GM19351 (cell line): Measurements from ENCODE around the gene SYNGAP1.
"Not testable (repeated sequence)": the region's sequence is repeated elsewhere in the genome, so short reads cannot be mapped to it uniquely, and the experiment has no call there.

ENCODE experiments used
- ATAC-seq: cut with Tn5 transposase; IDR thresholded peaks from one replicate; pipeline ENCODE4 v1.9.1; 2021; ENCODE audit warnings: mild to moderate bottlenecking, moderate library complexity; ENCODE audit not compliant: unreplicated experiment

The SYNGAP1 gene

DNA sequence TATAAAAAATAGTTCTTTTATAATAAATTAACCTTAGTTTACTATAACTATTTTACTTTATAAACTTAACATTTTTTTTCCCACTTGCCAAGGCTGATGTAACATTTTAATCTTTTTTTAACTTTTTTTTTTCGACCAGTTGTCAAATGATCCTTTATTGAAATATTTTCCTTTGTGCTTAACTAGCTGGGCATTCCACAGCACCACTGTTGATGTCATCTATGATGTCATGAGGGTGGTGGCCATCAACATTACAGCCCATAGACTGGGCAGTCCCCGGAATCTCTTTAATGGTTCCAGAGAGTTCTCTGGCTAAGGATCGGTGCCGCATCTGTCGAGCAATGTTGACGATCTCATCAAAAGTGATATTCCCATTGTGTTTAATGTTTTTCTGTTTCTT lies 20.0 kb upstream of the SYNGAP1 start:
- ATAC-seq = not testable (repeated sequence)

DNA sequence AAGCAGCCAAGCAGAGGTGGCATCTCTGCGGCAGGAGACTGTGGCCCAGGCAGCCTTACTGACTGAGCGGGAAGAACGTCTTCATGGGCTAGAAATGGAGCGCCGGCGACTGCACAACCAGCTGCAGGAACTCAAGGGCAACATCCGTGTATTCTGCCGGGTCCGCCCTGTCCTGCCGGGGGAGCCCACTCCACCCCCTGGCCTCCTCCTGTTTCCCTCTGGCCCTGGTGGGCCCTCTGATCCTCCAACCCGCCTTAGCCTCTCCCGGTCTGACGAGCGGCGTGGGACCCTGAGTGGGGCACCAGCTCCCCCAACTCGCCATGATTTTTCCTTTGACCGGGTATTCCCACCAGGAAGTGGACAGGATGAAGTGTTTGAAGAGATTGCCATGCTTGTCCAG lies 15.0 kb upstream of the SYNGAP1 start:
- ATAC-seq = no peak

DNA sequence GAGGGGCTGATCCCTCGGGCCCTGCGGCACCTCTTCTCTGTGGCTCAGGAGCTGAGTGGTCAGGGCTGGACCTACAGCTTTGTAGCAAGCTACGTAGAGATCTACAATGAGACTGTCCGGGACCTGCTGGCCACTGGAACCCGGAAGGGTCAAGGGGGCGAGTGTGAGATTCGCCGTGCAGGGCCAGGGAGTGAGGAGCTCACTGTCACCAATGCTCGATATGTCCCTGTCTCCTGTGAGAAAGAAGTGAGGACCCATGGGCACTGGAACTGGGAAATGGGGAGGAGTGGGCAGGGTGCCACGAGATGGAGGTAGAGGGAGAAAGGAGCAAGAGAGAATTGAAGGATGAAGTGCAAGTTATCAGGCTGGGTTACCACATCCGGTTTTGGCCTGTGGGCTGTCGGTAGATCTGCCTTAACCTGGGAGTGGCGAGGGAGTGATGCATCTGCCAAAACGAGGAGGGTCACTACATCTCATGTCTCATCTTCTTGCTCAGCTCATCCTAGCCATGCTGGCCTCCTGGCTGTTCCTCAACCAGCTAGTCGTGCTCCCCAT lies 14.4 kb upstream of the SYNGAP1 start:
- ATAC-seq = no peak

DNA sequence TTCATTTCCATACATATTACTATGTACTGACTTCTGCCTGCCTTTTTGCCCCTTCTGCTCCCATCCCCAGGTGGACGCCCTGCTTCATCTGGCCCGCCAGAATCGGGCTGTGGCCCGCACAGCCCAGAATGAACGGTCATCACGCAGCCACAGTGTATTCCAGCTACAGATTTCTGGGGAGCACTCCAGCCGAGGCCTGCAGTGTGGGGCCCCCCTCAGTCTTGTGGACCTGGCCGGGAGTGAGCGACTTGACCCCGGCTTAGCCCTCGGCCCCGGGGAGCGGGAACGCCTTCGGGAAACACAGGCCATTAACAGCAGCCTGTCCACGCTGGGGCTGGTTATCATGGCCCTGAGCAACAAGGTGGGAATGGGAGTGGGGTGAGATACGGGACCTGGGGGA lies 13.7 kb upstream of the SYNGAP1 start:
- ATAC-seq = no peak

DNA sequence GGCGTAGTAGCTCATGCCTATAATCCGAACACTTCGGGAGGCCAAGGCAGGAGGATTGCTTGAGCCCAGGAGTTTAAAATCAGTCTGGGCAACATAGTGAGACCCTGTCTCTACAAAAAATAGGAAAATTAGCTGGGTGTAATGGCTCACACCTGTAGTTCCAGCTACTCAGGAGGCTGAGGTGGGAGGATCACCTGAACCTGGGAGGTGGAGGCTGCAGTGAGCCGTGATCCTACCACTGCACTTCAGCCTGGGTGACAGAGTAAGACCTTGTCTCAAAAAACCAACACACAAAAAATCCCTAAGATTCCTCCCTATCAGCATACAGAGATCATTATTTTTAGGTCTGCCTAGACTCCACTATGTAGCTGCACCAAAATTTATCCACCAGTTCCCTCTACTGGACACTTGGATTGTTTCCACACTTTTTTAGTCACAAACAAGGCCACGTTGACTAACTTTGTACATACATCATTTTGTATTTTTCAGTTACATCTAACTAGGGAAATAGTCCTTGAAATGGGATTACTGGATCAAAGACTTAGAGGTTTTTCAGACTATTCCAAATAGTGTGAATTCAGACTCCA lies 12.6 kb upstream of the SYNGAP1 start:
- no peak for ATAC-seq

DNA sequence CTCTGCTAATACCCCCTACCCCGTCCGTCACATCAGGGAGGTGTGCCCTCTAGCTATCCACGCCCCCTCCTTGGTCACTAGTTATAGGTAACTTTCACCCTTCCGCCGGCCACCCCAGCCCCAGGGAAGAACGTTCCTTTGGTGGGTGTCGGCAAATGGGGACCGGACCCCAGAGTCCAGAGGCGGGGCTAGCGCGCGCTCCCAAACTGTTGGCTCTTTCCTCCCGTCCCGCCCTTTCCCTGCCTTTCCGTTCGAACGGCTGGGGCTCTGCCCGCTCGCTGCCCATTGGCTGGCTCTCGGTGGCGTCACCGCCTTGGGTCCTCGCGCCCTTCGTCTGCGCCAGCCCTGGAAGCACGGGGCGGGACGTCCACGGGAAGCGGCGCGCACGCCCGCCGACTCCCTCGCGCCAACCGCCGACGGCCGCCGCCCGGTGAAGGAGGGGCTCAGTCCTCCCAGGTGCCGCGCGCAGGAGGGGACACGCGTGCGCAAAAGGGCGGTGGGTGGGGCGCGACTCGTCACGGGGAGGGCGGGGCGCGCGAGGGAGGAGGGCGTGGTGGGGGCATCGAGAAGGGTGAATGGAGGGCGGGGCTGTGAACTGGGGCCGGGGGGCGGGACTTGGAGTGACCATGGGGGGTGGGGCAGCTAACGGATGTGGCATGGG lies 9.7 kb upstream of the SYNGAP1 start:
- ATAC-seq = peak; percentile 84

DNA sequence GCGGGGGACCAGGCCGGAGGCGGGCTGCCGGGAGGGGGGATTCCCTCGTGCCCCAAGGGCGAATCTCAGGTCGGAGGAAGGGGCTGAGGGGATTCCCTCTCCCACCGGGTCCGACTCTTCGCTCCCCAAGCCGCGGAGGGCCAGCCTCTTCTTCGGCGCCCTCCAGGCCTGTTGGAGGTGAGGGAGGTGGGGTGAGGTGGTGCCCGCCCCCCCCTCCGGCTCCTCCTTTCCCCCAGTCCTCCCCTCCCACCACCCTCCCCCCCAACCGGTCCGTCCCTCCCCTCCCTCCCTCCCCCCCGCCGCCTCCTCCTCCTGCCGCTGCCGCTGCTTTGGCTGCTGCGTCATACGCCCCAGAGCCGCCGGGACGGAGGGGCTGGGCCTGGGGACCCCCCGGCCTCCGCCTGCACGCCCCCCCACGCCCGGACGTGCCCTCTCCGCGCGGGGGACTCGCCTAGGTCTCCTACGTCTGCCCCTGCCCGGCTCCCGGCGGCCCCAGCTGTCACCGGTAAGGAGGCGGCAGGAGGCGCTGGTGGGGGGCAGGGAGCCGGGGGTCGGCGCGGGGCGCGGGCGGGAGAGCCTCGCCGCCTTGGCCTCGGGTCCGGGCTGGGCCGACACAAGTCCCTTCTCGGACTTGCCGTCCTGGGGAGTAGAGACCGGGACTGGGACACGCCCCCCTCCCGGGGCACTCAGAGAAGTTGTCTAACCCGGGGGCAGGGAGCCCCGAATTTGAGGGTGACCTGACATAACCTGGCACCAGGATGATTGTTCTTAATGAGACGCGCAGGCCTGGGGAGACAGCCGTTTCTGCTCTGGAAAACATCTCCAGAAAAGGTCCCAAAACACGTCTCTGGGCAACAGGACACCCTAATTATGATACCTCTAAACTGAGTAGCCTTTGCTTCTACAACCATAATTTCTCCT lies 8.9 kb upstream of the SYNGAP1 start, which contains the start of gene PHF1:
Gene PHF1, plus strand, starts transcription at position 304 of the 921 bp plus-strand sequence. CDS start 1,250 bp downstream, outside the sequence.
- ATAC-seq = peak; percentile 29

DNA sequence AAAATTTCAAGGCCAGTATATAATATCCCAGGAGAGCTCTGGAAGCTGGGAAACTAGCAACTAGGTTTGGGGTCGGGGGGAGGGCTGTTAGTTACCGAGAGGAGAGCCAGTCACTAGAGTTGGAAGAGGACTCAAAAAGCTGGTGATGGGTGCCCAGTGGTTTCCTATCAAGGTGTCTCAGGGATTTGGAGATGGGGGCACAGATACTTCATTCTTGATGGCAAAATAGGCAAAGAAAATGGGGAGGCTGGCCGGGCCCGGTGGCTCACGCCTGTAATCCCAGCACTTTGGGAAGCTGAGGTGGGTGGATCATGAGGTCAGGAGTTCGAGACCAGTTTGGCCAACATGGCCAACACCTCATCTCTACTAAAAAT lies 8.2 kb upstream of the SYNGAP1 start:
- no peak for ATAC-seq

DNA sequence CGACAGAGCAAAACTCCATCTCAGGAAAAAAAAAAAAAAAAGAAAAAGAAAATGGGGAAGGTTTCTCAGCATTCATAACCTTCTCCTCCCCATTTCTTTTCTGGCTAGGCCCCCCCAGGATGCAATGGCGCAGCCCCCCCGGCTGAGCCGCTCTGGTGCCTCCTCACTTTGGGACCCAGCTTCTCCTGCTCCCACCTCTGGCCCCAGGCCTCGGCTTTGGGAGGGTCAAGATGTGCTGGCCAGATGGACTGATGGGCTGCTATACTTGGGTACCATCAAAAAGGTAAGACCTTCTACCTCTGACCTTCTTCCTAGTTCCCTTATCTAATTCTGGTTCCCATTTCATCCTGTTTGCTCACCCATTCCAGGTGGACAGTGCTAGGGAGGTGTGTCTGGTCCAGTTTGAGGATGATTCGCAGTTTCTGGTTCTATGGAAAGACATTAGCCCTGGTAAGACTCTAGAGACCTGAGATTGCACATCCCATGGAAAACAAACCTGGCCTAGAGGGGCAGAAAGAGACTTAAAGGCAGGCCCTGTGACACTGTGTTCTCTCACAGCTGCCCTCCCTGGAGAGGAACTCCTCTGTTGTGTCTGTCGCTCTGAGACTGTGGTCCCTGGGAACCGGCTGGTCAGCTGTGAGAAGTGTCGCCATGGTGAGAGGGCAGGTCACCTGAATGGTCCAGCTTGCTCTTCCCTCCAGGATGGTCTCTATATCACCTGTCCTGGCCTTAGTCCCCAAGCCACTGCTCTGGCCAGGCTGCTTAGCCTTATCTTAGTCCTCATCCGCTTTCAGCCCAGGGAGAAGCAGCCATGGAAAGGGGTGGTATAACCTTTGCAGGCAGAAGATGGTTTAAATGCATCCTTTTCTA lies 7.5 kb upstream of the SYNGAP1 start:
- no peak for ATAC-seq

DNA sequence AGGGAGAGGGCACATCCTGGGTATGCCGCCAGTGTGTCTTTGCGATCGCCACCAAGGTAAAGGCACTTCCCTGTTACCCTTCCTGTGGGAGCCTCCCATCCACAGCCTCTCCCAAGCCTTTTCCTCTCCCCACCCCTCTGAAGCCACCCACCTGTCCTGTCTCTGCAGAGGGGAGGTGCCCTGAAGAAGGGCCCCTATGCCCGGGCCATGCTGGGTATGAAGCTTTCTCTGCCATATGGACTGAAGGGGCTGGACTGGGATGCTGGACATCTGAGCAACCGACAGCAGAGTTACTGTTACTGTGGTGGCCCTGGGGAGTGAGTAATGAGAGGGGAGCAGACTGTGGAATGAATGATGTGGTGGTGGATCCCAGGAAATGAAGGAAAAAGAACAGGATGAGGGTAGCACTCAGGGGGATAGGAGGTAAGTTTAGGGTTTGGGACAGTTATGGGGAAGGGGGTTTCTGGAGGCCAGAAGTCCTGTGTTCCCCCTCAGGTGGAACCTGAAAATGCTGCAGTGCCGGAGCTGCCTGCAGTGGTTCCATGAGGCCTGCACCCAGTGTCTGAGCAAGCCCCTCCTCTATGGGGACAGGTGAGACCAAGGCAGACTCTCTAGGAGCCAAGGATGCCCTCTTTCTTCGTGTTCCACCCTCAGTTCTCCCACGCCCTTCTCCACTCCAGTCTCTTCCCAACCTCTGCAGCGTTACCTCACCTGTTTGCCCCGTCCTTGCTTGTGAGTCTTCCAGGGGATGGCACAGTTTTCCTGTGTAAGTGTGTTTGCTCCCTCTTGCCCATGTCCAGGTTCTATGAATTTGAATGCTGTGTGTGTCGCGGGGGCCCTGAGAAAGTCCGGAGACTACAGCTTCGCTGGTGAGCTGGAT lies 6.4 kb upstream of the SYNGAP1 start:
- no peak for ATAC-seq

DNA sequence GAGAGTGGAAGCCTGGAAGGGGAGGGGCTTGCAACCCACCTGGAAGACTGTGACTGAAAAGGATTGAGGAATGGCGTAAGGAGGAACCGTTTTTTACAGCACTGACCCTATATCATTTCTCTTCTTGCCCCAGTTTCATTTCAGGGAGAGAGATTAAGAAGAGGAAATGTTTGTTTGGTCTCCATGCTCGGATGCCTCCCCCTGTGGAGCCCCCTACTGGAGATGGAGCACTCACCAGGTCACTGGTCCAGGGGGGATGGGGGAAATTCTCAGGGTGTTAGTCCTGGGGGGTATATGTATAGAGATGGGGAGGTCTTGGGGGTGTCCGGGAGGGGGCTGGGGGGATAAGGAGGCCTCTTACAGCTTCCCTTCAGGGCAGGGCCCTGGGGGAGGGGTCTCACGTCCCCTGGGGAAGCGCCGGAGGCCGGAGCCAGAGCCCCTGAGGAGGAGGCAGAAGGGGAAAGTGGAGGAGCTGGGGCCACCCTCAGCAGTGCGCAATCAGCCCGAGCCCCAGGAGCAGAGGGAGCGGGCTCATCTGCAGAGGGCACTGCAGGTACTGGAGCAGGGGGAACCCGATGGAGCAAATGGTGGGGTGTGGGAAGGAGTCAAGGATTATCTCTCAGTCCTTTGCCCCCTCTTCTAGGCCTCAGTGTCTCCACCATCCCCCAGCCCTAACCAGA lies 5.1 kb upstream of the SYNGAP1 start:
- ATAC-seq = no peak

DNA sequence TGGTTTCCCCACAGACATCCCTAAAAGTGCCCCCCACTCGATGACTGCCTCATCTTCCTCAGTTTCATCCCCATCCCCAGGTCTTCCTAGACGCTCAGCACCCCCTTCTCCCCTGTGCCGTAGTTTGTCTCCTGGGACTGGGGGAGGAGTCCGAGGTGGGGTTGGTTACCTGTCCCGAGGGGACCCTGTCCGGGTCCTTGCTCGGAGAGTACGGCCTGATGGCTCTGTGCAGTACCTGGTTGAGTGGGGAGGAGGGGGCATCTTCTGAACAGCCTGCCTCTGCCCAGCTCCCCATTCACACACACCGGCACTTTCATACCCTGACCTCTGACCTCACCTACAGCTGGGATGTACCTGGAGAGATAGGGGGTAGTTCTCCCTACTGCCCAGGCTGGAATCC lies 4.0 kb upstream of the SYNGAP1 start:
- ATAC-seq = no peak

DNA sequence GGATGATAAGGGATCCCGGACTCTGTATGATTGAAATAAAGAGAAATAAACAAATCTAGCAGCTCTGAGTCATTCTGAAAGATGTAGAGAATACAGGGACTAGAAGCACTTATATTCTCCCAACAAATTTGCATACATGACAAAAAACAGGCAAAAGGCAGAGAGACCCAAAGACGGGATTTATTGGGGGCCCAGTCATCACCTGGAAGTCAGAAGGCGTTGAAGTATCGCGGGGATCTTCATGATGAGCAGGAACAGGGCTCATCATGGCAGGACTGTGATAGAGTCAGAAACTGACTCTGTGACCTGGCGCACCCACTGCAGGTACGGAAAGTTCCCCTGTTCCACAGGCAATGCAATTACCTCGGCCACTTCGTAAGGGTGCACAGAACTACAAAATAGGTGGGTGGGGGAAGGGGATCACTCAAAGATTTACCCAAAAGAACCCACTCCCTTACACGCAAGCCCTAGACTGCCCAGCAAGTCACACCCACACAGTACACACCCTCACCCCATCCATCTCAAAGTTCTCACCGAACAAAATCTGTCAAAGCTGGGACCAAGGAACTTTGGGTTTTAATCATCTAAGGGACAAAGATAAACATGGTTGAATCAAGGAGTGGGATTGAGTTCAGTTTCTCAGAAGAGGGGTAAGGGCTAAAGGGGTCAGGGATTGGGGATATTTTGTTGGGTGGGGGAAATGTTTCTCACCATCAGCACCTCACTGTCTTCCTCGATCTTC lies 3.3 kb upstream of the SYNGAP1 start:
- no peak for ATAC-seq

DNA sequence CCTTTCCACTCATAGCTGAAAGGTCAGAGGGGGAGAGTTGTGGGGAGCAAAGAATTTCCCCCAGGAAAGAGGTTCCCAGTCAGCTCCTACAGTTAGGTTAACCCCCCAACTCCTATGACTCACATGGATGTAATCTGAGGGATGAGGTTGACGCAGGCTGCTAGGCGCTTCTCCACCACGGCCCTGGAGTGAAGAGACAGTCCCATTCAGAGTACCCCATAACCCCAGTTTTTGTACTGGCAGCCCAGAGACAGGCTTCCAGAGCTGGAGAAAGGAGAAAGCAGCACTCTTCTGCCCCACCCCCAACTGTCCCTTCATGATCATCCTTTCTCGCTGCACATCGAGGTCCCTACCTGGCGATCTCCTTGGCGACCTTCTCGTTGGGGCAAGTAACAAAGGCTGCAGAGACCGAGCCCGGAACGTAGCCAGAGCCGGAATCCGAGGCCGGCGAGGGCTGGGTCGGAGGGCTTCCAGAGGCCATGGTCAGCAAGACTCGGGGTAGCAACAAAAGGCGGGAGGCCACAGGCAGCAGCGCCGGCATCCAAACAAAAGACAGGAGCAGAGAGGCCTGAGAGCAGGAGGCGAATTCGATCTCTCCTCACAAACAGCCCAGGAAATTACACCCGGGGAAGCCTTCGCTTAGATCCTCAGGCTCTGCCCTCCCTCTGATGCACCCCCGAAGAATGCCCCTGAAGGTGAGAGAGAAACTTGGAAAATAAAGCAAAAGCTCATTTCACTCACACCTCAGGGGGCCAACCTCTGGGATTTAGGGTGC lies 2.5 kb upstream of the SYNGAP1 start:
- no peak for ATAC-seq

DNA sequence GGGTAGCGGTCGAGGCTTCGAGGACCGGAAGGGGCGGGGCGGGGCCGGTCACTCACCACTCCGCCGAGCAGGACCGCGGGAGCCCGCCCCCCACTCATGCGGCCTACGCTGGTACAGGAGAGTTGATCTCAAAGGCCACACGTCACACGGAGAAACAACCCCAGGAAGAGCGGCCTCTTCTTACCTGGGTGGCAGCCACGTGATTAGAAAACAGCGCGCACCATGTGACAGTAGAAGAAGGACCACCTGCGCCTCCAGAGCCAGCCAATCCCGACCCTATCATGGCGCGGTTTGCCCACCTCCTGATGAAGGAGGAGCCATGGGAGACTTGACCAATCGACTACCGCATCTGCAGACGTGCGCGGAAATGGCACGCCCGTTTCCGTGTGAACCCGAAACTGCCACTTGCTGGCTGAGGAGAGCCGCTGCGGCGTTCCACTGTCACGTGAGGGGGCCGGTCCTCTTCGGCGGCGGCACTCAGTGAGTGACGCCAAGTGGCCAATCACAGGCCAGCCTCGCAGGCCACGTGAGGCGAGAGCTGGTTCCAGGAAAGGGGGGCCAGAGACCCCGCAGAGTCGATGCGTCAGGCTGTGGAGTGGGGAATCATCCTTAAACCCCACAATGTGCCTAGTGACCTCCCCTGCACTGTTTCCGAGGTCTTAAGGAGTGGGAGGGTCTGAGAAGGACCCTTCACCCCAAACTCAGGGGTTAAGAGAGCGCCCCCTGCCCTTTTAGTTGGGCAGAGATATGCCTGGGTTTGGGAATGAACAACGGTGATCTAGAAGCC lies 1.8 kb upstream of the SYNGAP1 start, which contains the start of gene CUTA:
Gene CUTA, minus strand, starts transcription at position 205 of the 787 bp plus-strand sequence. Its CDS starts 107 bp downstream, at position 98.
- ATAC-seq = peak; percentile 82

DNA sequence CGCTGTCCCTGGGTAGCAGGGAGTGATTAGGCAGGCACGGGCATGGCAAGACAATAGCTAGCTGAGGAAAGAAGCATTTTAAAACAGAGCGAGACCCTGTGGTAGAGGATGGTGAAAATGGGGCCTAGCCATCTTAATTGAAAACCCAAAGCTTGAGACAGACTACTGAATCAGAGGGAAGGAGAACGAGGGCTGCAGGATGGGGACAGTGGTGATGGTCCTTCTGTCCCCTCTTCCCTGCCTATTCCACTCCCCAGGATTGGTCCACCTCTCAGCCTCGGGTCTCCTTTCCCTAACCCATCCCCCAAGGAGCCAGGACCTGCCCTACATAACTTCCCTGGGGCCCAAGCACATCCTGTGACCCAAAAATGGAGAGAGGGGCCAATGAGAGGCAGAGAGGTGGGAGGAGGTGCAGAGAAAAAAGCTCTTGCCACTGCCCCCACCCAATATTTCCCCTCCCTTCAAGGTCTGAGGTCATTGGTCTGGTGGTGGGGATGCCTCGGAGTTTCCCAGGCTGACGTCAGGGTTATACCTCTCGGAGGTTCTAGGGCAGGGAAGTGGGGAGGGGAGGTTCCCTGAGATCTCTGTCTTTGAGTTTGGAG lies 1.1 kb upstream of the SYNGAP1 start:
- no peak for ATAC-seq
